ENCODE data around the gene CCR6.

Gene CCR6

DNA sequence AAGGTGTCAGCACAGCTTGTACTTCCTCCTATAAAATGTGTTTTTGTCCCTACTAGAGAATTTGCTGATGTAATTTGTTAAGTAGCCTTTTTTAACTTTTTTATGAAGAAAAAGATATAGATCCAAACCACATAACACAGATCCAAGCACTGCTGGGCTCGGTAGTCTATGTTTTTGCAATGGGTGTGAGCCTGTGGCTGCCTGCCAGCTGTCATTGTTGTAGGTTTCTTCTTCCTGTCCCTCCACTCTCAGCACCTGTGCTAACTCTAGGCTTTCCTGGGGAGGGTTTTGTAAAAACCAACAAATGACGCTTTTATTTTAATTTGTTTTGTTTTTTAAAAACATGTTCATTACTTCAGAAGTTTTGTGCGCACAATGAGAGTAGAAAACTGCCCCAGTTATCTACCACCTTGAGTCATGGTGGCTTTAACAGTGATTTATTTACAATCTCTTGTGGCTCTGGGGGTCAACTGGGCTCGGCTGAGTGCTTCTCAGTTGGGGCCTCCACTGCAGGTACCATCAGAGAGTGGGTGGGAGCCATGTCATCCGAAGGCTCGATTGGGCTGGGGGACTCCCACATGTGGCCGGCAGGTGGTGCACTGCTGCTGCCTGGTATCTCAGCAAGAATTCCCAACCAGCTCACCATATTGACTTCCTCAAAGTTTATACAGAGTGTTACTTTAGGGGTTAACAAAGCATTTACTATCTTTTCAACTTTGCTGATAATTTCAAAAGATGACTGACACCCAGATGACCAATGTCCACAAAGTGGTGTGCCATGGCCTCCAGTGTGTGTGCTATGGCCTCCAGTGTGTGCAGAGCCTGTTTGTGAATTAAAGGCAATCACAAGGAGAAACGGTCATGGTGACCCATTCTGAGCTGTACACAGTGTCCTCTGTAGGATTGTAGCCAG is 3.0 kb upstream of the CCR6 start:
- DNase-seq (ENCODE audit: low read depth in 2 of 2): no peak

GRCh38 chr6:167120583-167120903 is 2.4 kb upstream of the CCR6 start:
- no peak for DNase-seq (ENCODE audit: low read depth in 2 of 2)

DNA sequence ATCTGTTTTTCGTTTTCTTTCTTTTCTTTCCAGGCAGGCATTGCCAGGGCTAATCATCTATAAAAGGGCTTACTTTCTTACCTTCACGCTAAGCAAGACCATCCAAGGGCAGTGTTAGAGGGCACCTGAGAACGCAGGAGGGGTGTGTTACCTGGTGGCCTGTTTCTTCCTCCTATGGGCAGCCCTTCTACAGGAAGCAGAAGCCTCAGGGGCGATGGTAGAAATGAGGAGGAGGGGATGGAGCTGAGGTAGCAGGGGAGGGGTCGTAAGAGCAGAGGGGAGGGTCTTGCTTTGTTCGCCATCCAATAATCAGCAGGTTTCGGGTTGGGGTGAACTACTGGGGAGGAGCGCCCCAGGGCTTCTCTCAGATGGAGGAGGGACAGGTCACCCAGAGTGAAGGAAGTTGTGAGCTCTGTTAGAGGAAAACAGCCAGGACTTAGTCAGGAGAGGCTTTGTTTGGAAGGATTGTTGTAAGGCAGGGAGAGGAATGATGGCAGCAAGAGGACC is 1.5 kb upstream of the CCR6 start:
- no peak for DNase-seq (ENCODE audit: low read depth in 2 of 2)

DNA sequence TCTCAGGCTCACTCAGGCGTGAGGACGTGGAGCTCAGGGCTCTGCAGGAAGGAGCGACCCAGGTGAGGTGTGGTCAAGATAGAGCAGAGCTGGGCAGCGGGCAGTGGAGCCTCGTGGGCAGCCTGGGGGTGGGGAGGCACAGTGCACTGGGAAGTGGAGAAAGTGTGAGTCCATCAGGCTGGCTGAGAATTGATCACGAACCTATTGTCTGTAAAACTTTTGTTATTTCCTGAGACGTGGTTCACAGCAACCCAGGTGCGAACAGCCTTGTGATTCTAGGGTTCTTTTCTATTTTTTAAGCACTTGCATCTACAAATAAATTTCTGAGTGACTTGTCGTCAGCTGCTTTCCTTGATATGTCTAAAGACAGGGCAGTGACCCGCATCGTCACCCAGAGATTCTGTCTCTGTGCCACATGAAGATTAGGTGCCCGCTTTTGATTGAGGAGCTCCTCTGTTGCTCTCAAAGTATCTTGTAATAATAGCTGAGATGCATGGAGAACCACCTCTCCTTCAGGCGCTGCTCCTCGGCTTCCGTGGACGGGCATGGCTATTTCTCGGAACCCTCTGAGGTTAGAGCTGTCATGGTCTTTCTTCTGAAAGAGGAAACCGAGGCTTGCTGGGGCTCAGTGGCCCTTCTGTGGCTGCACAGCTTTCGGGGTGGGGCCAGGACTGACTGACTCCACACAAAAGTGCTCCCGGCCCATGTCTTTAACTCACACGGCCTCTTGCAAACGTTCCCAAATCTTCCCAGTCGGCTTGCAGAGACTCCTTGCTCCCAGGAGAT is 662 bp upstream of the CCR6 start:
- DNase-seq (ENCODE audit: low read depth in 2 of 2): no peak

DNA sequence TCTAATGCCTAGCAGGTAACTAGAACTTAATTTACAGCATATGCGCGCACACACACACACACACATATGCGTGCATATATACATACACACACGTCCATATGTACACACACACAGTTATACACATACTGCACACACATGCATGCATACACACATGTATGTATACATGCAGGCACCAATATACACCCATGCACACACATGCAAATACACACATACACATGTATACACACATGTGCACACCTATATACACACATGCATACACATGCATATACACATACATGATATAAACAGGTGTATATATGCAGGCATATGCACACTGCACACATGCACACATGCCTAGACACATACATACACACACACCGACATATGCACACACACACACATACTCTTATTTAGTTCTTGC is 1.9 kb downstream of the CCR6 start:
- DNase-seq (ENCODE audit: low read depth in 2 of 2): no peak

GRCh38 chr6:167125410-167125809 is 2.5 kb downstream of the CCR6 start:
- DNase-seq (ENCODE audit: low read depth in 2 of 2): no peak

DNA sequence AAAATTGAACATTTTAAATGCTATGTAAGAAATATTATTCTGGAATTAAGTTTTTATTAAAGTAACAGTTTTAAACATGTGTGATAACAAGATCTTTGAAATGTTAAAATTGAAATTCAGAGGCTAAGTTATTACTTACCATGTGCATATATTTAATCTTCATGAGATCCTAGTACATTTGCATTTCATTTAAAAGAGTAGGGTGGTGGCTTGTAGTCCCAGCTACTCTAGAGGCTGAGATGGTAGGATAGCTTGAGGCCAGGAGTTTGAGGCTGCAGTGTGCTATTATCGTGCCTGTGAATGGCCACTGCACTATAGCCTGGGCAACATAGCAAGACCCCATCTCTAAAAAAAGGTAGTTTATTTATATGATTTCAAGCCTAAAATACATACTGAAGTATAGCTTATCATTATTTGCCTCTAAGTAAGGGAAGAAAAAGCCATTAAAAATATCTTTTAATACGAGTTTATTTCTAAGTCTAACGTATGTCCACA is 3.0 kb downstream of the CCR6 start:
- DNase-seq (ENCODE audit: low read depth in 2 of 2): no peak

- DNase-seq (ENCODE audit: low read depth in 2 of 2): no peak
Measured at GRCh38 chr6:167127785-167128531, 5.1 kb downstream of the CCR6 start.

GRCh38 chr6:167129159-167129558 is 6.3 kb downstream of the CCR6 start:
- no peak for DNase-seq (ENCODE audit: low read depth in 2 of 2)

DNA sequence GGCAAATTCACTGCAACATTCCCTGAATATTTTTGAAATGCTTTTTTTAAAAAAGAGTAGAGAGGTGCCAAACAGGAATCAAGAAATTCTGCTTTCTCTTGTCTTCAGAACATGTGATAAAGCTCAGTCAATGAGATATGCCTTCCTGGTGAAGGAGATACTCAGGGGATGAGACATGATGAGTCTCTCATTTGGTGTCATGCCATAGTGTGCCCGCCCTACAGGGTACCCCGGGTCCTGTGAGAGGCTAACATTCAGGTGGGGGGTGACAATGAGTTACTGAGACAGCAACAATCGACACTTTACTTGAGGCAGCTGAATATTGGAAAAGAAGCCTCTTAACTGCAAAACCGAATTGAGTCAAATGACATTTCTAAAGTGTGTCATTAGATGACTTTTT is 6.7 kb downstream of the CCR6 start:
- DNase-seq (ENCODE audit: low read depth in 2 of 2): no peak

- DNase-seq (ENCODE audit: low read depth in 2 of 2): no peak
Measured at GRCh38 chr6:167130008-167130677, 7.2 kb downstream of the CCR6 start.

DNA sequence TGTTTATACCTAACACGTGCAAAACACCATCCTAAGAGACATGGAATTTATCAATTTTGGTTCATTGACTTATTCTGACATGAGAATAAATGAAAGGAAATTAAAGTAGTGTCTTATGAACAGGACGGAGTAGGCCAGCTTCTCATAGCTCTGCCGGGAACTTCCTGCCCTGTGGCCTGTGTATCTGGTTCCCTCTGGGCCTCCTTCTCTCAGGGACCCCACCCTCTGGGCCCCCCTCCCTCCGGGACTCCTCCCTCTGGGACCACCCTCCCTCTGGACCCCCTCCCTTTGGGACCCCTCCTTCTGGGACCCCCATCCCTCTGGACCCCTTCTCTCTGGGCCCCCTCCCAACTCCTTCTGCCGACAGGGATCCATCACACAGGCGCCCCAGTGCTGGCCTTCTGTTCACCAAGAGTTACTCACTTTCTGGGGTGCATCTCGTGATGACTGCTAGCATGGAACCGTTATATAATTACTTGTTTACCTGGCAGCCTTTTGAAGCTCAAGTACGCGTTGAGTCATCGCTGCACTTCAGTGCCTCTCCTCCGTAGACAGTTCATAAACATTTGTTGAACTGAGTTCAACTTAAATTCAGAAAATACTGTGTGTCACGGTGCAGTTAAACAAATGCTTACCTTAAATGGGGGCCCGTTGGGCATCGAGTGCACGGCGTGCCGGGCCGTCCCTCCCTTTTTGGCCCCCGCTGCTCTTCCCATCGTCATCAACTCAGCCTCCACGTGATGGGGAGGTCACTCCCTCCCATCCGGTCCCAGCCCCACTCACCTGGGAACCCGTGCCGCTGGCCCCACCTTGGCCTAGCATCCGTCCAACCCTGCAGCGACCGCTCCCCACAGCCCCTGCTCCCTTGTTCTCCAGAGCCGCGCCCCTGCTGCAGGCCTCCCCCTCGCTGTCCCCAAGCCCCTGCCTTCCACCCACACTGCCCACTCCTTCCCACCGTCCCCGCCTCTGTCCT is 8.1 kb downstream of the CCR6 start:
- no peak for DNase-seq (ENCODE audit: low read depth in 2 of 2)

DNA sequence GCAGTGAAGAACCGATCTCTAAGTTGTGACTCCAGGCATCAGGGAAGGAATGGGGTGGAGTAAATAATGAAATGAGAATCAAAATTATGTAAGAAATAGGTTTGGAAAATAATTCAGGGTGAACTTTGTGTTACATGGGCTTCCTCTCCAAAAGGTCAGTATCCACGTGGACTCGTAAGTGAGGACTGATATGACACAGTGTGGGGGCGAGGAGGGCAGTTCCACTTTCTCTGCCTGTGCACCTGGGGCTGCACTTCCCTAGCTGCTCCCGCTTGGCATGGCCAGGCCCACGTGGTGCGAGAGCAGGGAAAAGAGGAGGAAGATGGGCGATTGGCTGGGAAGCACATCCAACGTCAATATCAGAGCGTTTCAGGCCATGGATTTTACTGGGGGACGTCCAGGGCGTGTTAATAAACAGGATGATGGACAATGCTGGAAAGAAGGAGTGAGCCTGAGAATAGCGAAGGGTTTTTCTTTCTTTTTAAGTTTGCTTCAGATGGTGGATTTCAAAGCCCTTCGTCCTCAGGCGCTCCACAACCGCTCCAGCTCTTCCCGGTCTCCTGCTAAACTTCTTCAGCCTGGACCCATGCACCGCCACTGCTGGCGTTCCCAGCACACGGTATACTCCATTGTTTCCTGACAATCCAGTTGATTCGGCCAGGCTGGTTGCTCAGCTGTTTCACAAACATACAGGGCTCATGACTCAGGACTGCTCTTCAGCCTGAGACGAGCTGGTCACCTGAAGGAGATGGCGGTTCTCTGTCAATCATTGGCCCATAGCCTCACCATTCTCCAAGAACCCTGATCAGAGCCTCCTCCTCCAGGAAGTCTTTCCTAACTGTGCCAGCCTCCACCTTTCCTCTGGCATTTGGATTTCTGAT is 11.8 kb downstream of the CCR6 start:
- no peak for DNase-seq (ENCODE audit: low read depth in 2 of 2)

DNA sequence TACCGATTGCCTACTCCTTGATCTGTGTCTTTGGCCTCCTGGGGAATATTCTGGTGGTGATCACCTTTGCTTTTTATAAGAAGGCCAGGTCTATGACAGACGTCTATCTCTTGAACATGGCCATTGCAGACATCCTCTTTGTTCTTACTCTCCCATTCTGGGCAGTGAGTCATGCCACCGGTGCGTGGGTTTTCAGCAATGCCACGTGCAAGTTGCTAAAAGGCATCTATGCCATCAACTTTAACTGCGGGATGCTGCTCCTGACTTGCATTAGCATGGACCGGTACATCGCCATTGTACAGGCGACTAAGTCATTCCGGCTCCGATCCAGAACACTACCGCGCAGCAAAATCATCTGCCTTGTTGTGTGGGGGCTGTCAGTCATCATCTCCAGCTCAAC is 13.5 kb downstream of the CCR6 start:
- no peak for DNase-seq (ENCODE audit: low read depth in 2 of 2)

DNA sequence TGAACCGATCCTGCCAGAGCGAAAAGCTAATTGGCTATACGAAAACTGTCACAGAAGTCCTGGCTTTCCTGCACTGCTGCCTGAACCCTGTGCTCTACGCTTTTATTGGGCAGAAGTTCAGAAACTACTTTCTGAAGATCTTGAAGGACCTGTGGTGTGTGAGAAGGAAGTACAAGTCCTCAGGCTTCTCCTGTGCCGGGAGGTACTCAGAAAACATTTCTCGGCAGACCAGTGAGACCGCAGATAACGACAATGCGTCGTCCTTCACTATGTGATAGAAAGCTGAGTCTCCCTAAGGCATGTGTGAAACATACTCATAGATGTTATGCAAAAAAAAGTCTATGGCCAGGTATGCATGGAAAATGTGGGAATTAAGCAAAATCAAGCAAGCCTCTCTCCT is 14.2 kb downstream of the CCR6 start:
- no peak for DNase-seq (ENCODE audit: low read depth in 2 of 2)

DNA sequence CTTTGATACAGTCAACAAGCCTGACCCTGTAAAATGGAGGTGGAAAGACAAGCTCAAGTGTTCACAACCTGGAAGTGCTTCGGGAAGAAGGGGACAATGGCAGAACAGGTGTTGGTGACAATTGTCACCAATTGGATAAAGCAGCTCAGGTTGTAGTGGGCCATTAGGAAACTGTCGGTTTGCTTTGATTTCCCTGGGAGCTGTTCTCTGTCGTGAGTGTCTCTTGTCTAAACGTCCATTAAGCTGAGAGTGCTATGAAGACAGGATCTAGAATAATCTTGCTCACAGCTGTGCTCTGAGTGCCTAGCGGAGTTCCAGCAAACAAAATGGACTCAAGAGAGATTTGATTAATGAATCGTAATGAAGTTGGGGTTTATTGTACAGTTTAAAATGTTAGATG is 15.0 kb downstream of the CCR6 start:
- DNase-seq (ENCODE audit: low read depth in 2 of 2): no peak

DNA sequence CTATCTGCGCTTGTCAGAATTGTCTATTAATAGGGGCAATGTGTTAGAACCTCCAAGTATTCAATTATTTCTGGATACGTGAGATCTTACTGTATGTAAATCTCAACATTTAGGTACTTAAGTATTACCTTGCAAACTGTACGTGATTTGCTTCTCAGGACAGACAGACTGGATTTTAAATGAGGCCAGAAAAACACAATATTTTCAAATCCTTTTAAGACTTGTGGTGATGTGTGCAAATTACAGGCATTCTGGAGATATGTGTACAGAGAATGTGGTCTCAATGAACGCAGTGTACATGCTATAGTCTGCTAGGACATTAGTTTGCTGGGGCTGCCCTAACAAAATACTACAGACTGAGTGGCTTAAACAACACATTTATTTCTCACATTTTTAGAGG is 16.9 kb downstream of the CCR6 start:
- no peak for DNase-seq (ENCODE audit: low read depth in 2 of 2)

- no peak for DNase-seq (ENCODE audit: low read depth in 2 of 2)
Measured at GRCh38 chr6:167140589-167141474, 17.9 kb downstream of the CCR6 start.

Measured in stimulated activated CD8-positive, alpha-beta memory T cell treated with anti-CD3 and anti-CD28 coated beads, Interleukin-2, amount 100 ng/mL, for 48 hours (primary cell).